Measurements from ENCODE around the gene ZNF541.

The ZNF541 gene, protein sequence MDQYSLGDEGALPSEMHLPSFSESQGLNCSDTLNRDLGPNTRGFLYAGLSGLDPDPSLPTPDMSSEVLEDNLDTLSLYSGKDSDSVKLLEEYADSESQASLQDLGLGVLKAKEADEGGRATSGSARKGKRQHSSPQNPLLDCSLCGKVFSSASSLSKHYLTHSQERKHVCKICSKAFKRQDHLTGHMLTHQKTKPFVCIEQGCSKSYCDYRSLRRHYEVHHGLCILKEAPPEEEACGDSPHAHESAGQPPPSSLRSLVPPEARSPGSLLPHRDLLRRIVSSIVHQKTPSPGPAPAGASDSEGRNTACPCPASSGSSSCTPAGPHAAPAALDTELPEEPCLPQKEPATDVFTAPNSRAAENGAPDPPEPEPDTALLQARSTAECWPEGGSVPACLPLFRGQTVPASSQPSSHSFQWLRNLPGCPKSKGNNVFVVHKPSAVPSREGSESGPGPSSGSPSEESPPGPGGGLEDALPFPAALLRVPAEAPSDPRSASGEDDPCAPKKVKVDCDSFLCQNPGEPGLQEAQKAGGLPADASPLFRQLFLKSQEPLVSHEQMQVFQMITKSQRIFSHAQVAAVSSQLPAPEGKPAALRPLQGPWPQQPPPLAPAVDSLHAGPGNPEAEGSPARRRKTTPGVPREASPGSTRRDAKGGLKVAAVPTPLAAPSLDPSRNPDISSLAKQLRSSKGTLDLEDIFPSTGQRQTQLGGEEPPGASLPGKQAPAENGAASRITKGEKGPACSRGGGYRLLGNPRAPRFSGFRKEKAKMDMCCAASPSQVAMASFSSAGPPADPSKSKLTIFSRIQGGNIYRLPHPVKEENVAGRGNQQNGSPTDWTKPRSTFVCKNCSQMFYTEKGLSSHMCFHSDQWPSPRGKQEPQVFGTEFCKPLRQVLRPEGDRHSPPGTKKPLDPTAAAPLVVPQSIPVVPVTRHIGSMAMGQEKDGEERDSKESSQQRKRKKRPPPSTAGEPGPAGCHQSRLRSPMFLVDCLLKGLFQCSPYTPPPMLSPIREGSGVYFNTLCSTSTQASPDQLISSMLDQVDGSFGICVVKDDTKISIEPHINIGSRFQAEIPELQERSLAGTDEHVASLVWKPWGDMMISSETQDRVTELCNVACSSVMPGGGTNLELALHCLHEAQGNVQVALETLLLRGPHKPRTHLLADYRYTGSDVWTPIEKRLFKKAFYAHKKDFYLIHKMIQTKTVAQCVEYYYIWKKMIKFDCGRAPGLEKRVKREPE (N-terminal part only)
- total RNA-seq: 2.0 to 2.6 (median 2.1) reads per million in 3 donors

DNA sequence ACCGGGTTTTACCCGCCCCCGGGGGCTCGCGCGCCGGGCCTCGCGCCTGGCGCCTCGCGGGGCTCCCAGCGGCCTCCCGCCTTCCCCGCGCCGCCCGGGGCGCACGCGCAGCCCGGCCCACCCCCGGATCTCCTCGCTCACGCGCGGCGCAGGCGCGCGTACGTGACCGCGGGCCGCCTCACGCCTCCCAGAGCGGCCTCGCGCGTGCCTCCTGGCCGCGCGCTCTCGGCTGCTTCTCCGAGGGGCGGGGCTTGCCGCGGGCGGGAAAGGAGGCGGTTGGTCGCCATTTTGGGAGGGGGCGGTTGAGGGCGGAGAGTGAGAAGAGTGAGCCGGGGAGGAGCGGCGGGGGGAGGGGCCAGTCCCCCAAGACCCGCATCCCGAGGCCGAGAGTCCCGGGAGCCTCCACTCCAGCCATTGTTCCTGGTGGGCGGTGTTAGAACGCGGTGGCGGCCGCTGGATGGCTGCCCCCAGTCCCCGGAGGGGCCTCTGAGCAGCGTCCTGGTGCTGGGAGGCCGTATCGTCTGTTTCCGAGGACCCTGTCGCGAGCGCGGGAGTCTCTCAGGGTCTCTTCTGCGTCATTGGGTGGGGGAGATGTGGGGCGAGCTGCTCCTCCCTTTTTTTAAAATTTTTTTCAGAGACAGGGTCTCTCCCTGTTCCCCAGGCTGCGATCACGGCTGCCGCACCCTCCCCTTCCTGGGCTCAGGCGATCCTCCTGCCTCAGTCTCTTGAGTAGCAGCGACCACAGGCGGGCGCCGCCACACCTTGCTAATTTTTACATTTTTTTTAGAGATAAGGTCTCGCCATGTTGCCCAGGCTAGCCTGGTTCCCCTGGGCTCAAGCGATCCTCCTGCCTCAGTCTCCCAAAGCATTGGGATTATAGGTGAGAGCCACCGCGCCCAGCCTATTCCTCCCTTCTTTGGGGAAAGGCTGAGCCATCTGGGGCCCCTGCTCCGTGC is at the start of gene ZNF541:
ZNF541 (minus strand) TSS at position 78 of the 956 bp plus-strand sequence. CDS start 17,292 bp downstream, outside the sequence.
- Histone ChIP-seq H3K36me3 (ENCODE audit: control insufficient read depth, insufficient read depth, low read length) (no peaks in the 10 kb centered on the region), H3K9me3 (ENCODE audit: control insufficient read depth, low read length) (no peaks in the 10 kb centered on the region), H3K4me1 (ENCODE audit: control insufficient read depth, insufficient read depth, low read length, poor library complexity, severe bottlenecking) (peaks cover 21% of the 10 kb centered on the region), H3K4me3 (ENCODE audit: insufficient read depth, low read depth, low read length, poor library complexity, severe bottlenecking) (peak within 1 kb of the TSS; percentile 60), H3K27me3 (replicated peaks; ENCODE audit: control insufficient read depth, insufficient read depth, low read length, poor library complexity, severe bottlenecking) (no peaks in the 10 kb centered on the region), H3K27ac (ENCODE audit: insufficient read depth, low read length, poor library complexity, severe bottlenecking) (peak within 1 kb of the TSS; percentile 55)
- DNase-seq: peak; percentile 73 to 87 (median 80)

- no peaks in the 10 kb centered on the region for H3K9me3 ChIP-seq (ENCODE audit: control insufficient read depth, low read length)
- peaks cover 3% of the 10 kb centered on the region for H3K36me3 ChIP-seq (ENCODE audit: control insufficient read depth, insufficient read depth, low read length)
- DNase-seq: no peak
- H3K27ac ChIP-seq (ENCODE audit: insufficient read depth, low read length, poor library complexity, severe bottlenecking): no peak overlapping the region
- no peaks in the 10 kb centered on the region for H3K27me3 ChIP-seq (replicated peaks; ENCODE audit: control insufficient read depth, insufficient read depth, low read length, poor library complexity, severe bottlenecking)
- H3K4me3 ChIP-seq (ENCODE audit: insufficient read depth, low read depth, low read length, poor library complexity, severe bottlenecking): no peak overlapping the region
- H3K4me1 ChIP-seq (ENCODE audit: control insufficient read depth, insufficient read depth, low read length, poor library complexity, severe bottlenecking): peaks cover 5% of the 10 kb centered on the region
Observed at GRCh38 chr19:47619763-47620162, 46.8 kb upstream of the ZNF541 start.

DNA sequence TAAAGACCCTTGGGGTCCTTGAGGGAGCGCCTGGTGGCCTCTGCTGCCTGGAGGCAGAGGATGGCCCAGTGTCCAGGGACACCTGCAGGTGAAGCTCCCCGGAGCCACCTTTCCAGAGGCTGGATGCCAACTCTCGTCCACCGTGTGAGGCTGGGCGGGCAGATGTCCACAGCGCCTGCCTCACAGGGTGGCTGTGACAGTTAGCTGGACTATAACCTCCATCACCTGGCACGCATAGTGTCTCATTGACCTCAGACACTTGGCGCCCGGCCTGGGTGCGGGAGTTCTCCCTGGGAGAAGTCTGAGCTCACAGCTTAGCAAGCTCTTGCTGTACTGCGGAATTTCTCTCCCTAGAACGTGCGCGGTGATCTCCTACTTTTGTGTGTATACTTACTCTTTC is 45.8 kb upstream of the ZNF541 start:
- Histone ChIP-seq H3K36me3 (ENCODE audit: control insufficient read depth, insufficient read depth, low read length) (peaks cover 3% of the 10 kb centered on the region), H3K4me1 (ENCODE audit: control insufficient read depth, insufficient read depth, low read length, poor library complexity, severe bottlenecking) (peaks cover 5% of the 10 kb centered on the region), H3K27me3 (replicated peaks; ENCODE audit: control insufficient read depth, insufficient read depth, low read length, poor library complexity, severe bottlenecking) (no peaks in the 10 kb centered on the region), H3K9me3 (ENCODE audit: control insufficient read depth, low read length) (no peaks in the 10 kb centered on the region), H3K27ac (ENCODE audit: insufficient read depth, low read length, poor library complexity, severe bottlenecking) (no peak overlapping the region), H3K4me3 (ENCODE audit: insufficient read depth, low read depth, low read length, poor library complexity, severe bottlenecking) (no peak overlapping the region)
- DNase-seq: no peak

- no peak for DNase-seq
- no peak overlapping the region for H3K4me3 ChIP-seq (ENCODE audit: insufficient read depth, low read depth, low read length, poor library complexity, severe bottlenecking)
- H3K36me3 ChIP-seq (ENCODE audit: control insufficient read depth, insufficient read depth, low read length): no peaks in the 10 kb centered on the region
- H3K4me1 ChIP-seq (ENCODE audit: control insufficient read depth, insufficient read depth, low read length, poor library complexity, severe bottlenecking): peaks cover 5% of the 10 kb centered on the region
- H3K27ac ChIP-seq (ENCODE audit: insufficient read depth, low read length, poor library complexity, severe bottlenecking): no peak overlapping the region
- H3K27me3 ChIP-seq (replicated peaks; ENCODE audit: control insufficient read depth, insufficient read depth, low read length, poor library complexity, severe bottlenecking): no peaks in the 10 kb centered on the region
- H3K9me3 ChIP-seq (ENCODE audit: control insufficient read depth, low read length): no peaks in the 10 kb centered on the region
Observed at GRCh38 chr19:47615714-47616113, 42.8 kb upstream of the ZNF541 start.

- no peak for DNase-seq
- H3K4me3 ChIP-seq (ENCODE audit: insufficient read depth, low read depth, low read length, poor library complexity, severe bottlenecking): no peak overlapping the region
- H3K36me3 ChIP-seq (ENCODE audit: control insufficient read depth, insufficient read depth, low read length): no peaks in the 10 kb centered on the region
- no peaks in the 10 kb centered on the region for H3K9me3 ChIP-seq (ENCODE audit: control insufficient read depth, low read length)
- H3K27me3 ChIP-seq (replicated peaks; ENCODE audit: control insufficient read depth, insufficient read depth, low read length, poor library complexity, severe bottlenecking): no peaks in the 10 kb centered on the region
- peaks cover 5% of the 10 kb centered on the region for H3K4me1 ChIP-seq (ENCODE audit: control insufficient read depth, insufficient read depth, low read length, poor library complexity, severe bottlenecking)
- no peak overlapping the region for H3K27ac ChIP-seq (ENCODE audit: insufficient read depth, low read length, poor library complexity, severe bottlenecking)
Observed at GRCh38 chr19:47615230-47615629, 42.3 kb upstream of the ZNF541 start.

DNA sequence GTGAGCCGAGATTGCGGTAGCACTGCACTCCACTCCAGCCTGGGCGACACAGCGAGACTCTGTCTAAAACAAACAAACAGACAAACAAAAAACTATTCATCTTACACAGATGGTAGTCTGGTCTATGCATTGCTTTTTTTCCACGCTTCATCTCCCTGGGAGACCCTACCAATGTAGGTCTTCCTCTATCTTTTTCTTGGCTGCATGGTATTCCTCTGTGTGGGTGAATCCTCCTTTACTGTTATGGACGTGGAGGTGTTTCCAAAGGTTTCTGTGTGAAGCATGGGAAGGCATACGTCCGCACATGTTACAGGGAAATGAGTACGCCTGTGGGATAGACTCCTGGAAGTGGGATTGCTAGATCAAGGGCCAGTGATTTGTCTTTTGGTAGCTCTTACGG is 41.6 kb upstream of the ZNF541 start:
- H3K4me1 ChIP-seq (ENCODE audit: control insufficient read depth, insufficient read depth, low read length, poor library complexity, severe bottlenecking): peaks cover 5% of the 10 kb centered on the region
- H3K9me3 ChIP-seq (ENCODE audit: control insufficient read depth, low read length): no peaks in the 10 kb centered on the region
- no peak overlapping the region for H3K4me3 ChIP-seq (ENCODE audit: insufficient read depth, low read depth, low read length, poor library complexity, severe bottlenecking)
- no peaks in the 10 kb centered on the region for H3K36me3 ChIP-seq (ENCODE audit: control insufficient read depth, insufficient read depth, low read length)
- no peak overlapping the region for H3K27ac ChIP-seq (ENCODE audit: insufficient read depth, low read length, poor library complexity, severe bottlenecking)
- no peaks in the 10 kb centered on the region for H3K27me3 ChIP-seq (replicated peaks; ENCODE audit: control insufficient read depth, insufficient read depth, low read length, poor library complexity, severe bottlenecking)
- no peak for DNase-seq

DNA sequence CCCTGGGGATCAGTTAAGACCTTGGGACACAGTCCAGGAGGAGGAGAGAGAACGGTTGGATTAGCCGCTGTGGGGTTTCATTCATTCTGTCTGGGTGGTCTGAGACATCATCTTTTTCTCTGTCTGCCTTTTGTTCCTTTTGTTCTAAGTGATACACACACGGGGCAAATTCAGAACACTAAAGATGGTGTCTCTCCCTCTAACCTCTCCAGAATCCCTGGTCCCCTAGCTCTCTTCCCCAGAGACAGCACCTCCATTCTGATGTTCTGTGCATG is 41.0 kb upstream of the ZNF541 start:
- Histone ChIP-seq H3K4me3 (ENCODE audit: insufficient read depth, low read depth, low read length, poor library complexity, severe bottlenecking) (no peak overlapping the region), H3K4me1 (ENCODE audit: control insufficient read depth, insufficient read depth, low read length, poor library complexity, severe bottlenecking) (peaks cover 5% of the 10 kb centered on the region), H3K27me3 (replicated peaks; ENCODE audit: control insufficient read depth, insufficient read depth, low read length, poor library complexity, severe bottlenecking) (no peaks in the 10 kb centered on the region), H3K36me3 (ENCODE audit: control insufficient read depth, insufficient read depth, low read length) (no peaks in the 10 kb centered on the region), H3K27ac (ENCODE audit: insufficient read depth, low read length, poor library complexity, severe bottlenecking) (no peak overlapping the region), H3K9me3 (ENCODE audit: control insufficient read depth, low read length) (no peaks in the 10 kb centered on the region)
- no peak for DNase-seq

DNA sequence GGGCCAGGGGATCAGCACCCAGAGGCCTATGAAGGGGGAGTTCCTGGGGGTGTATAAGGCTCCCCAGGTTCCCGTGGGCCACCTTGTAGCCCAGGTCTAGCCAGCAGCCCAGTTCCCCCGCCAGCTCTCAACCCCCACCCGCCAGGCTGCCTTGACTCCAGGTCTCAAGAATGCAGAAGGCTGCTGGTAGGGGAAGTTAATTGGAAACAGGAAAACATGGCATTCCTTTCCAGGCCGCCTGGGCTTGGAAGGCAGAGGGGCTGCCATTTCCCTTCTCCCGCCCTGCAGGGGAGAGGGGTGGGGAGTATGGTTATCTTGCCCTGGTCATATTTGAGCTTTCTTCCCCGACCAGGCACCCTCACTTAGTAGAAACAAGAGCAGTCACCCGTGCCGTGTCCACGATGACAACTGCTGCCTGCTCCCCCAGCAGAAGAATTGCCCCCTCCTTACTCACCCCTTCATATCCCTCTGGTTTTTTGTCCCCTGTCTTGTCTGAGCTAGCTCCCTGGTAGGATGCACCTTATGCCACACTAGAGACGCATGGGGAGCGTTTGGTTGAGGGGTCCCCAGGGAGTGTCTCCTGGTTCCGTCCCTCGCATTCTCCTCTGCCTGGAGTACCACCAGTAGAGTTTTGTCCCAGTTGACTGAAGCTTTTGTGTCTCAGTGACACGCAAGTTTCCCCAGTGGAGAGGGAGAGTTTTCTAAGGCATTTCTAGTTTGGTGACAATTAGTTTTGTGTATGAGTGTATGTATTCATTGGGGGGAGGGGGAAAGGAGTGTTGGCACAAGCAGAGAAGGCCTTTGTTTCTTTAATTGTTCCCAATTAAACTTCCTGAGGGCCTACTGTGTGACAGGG is 40.4 kb upstream of the ZNF541 start:
- Histone ChIP-seq H3K4me1 (ENCODE audit: control insufficient read depth, insufficient read depth, low read length, poor library complexity, severe bottlenecking) (peaks cover 5% of the 10 kb centered on the region), H3K27ac (ENCODE audit: insufficient read depth, low read length, poor library complexity, severe bottlenecking) (no peak overlapping the region), H3K4me3 (ENCODE audit: insufficient read depth, low read depth, low read length, poor library complexity, severe bottlenecking) (no peak overlapping the region), H3K36me3 (ENCODE audit: control insufficient read depth, insufficient read depth, low read length) (no peaks in the 10 kb centered on the region), H3K9me3 (ENCODE audit: control insufficient read depth, low read length) (no peaks in the 10 kb centered on the region), H3K27me3 (replicated peaks; ENCODE audit: control insufficient read depth, insufficient read depth, low read length, poor library complexity, severe bottlenecking) (no peaks in the 10 kb centered on the region)
- DNase-seq: no peak

All from effector memory CD4-positive, alpha-beta T cell (primary cell).